GM12878 (cell line): ENCODE results near the gene ULK4. TPM values are rescaled to one million over a fixed set of nuclear protein-coding genes. Genes with fewer than 3 reads are reported as not detected.

Experiments used
- ATAC-seq: fragments of 200-7000 bp; cut with Tn5 transposase; 3 replicates; pipeline ENCODE4 v1.9.1; 2020; ENCODE audit warnings: mild to moderate bottlenecking, moderate library complexity
- BruUV-seq: library from RNA; stranded (reverse); fragments of 400-500 nt; replicated peaks from 2 replicates; lab custom pipeline; 2021; lab: Mats Ljungman, UMichigan
- CTCF ChIA-PET: fragments of 300-600 bp; sonication (Branson Sonifier 250); formaldehyde crosslinking; extraction: SDS; loops from one replicate; lab custom pipeline; 2021; ENCODE audit warnings: inconsistent platforms; lab: Yijun Ruan, JAX
- POLR2A ChIA-PET: fragments of 350-600 bp; formaldehyde crosslinking; extraction: SDS; loops from one replicate; lab custom pipeline; 2021; ENCODE audit warnings: inconsistent platforms; lab: Charles Lee
- RAD21 ChIA-PET: fragments of 300-600 bp; sonication (Branson Sonifier 250); formaldehyde crosslinking; loops from one replicate; lab custom pipeline; 2023; ENCODE audit warnings: antibody characterized with exemption; ENCODE audit not compliant: unreplicated experiment; lab: Charles Lee
- SMC1A ChIA-PET: fragments of 300-600 bp; sonication (Branson Sonifier 250); formaldehyde crosslinking; loops from one replicate; lab custom pipeline; 2023; ENCODE audit not compliant: unreplicated experiment, uncharacterized antibody; lab: Charles Lee
- DNase-seq: peaks from one replicate; pipeline ENCODE4 v3.0.0-alpha.2; 2011; ENCODE audit warnings: low read depth, low spot score
- FAIRE-seq: peaks from 3 replicates; lab custom pipeline; 2011; peaks lifted over from hg19 to GRCh38; lab: Jason Lieb, UNC
- H2AFZ ChIP-seq: 2 replicates; pipeline ENCODE4 v1.6.0; 2011; ENCODE audit warnings: low read depth, low read length, control low read depth; ENCODE audit not compliant: control insufficient read depth
- H3K27ac ChIP-seq: 2 replicates; pipeline ENCODE4 v1.5.1; 2011; ENCODE audit warnings: control low read depth; ENCODE audit not compliant: control insufficient read depth, insufficient read depth
- H3K27me3 ChIP-seq, 2 experiments: replicated peaks in 1 of 2; 2 replicates each; pipeline versions ENCODE4 v1.6.0 to v1.6.1; 2011; ENCODE audit warnings: low read length in 1 of 2; ENCODE audit not compliant: control insufficient read depth in 2 of 2, insufficient read depth in 2 of 2
- H3K36me3 ChIP-seq, 2 experiments: 2 replicates each; pipeline ENCODE4 v1.5.1; 2011; ENCODE audit warnings: low read length in 1 of 2; ENCODE audit not compliant: control insufficient read depth in 2 of 2, insufficient read depth in 2 of 2
- H3K4me1 ChIP-seq: 2 replicates; pipeline ENCODE4 v1.6.1; 2011; ENCODE audit warnings: mild to moderate bottlenecking, low read length, moderate library complexity, mixed read lengths; ENCODE audit not compliant: control insufficient read depth, insufficient read depth
- H3K4me2 ChIP-seq: 2 replicates; pipeline ENCODE4 v1.6.0; 2011; ENCODE audit warnings: control low read depth; ENCODE audit not compliant: control insufficient read depth, insufficient read depth
- H3K4me3 ChIP-seq: fragments of 200-600 bp; sonication (generic); 2 replicates; pipeline ENCODE4 v1.5.1; 2016
- H3K79me2 ChIP-seq: 2 replicates; pipeline ENCODE4 v1.6.0; 2011; ENCODE audit warnings: low read length; ENCODE audit not compliant: control insufficient read depth, insufficient read depth
- H3K9ac ChIP-seq: 2 replicates; pipeline ENCODE4 v1.8.0; 2011; ENCODE audit warnings: low read length, control low read depth, mixed read lengths; ENCODE audit not compliant: control insufficient read depth, insufficient read depth
- H3K9me3 ChIP-seq: replicated peaks from 3 replicates; pipeline ENCODE4 v1.5.1; 2011; ENCODE audit warnings: mild to moderate bottlenecking, low read length; ENCODE audit not compliant: control insufficient read depth, insufficient read depth
- H4K20me1 ChIP-seq: 2 replicates; pipeline ENCODE4 v1.6.0; 2011; ENCODE audit not compliant: control insufficient read depth, insufficient read depth
- ATF3 ChIP-seq: IDR thresholded peaks from 2 replicates; pipeline ENCODE4 v1.6.1; 2011; ENCODE audit warnings: low read depth, mild to moderate bottlenecking, low read length, moderate library complexity, borderline replicate concordance; ENCODE audit errors: extremely low read depth
- ATF7 ChIP-seq: fragments of 450-650 bp; IDR thresholded peaks from 2 replicates; pipeline ENCODE4 v1.6.1; 2016; ENCODE audit warnings: low read depth, mild to moderate bottlenecking
- ETV6 ChIP-seq, 2 experiments: fragments of 450-650 bp in 1 of 2; IDR thresholded peaks in 1 of 2; conservative IDR thresholded peaks in 1 of 2; 2 replicates each; pipeline ENCODE4 v1.6.1; 2014; ENCODE audit warnings: antibody characterized with exemption in 1 of 2, borderline replicate concordance in 1 of 2, low read depth in 1 of 2, mild to moderate bottlenecking in 1 of 2, moderate library complexity in 1 of 2
- HDAC2 ChIP-seq: fragments of 200-600 bp; sonication (generic); IDR thresholded peaks from 2 replicates; pipeline ENCODE4 v1.6.1; 2017
- KDM1A ChIP-seq: fragments of 200-600 bp; sonication (generic); IDR thresholded peaks from 2 replicates; pipeline ENCODE4 v1.6.1; 2016; ENCODE audit warnings: borderline replicate concordance
- MEF2B ChIP-seq: fragments of 450-650 bp; IDR thresholded peaks from 2 replicates; pipeline ENCODE4 v1.6.1; 2018; ENCODE audit warnings: mild to moderate bottlenecking, moderate library complexity; ENCODE audit not compliant: partially characterized antibody, poor library complexity, severe bottlenecking
- MXI1 ChIP-seq: fragments of 150-350 bp; IDR thresholded peaks from 2 replicates; pipeline ENCODE4 v1.6.1; 2011; ENCODE audit warnings: low read depth, mild to moderate bottlenecking, inconsistent platforms, low read length, improper control_type of control experiment
- NFXL1 ChIP-seq: fragments of 450-650 bp; IDR thresholded peaks from 2 replicates; pipeline ENCODE4 v1.6.1; 2017; ENCODE audit warnings: antibody characterized with exemption, mild to moderate bottlenecking, borderline replicate concordance
- PBX3 ChIP-seq: IDR thresholded peaks from 2 replicates; pipeline ENCODE4 v1.6.1; 2011; ENCODE audit warnings: mild to moderate bottlenecking, low read depth, low read length, moderate library complexity; ENCODE audit not compliant: insufficient replicate concordance
- ZBED1 ChIP-seq: IDR thresholded peaks from 2 replicates; pipeline ENCODE4 v1.6.1; 2016; ENCODE audit warnings: borderline replicate concordance
- ZNF384 ChIP-seq: IDR thresholded peaks from 2 replicates; pipeline ENCODE4 v1.6.1; 2012; ENCODE audit warnings: low read depth, mild to moderate bottlenecking, low read length, improper control_type of control experiment, borderline replicate concordance
- WGBS: methylation state at CpG from one replicate; pipeline ENCODE4 v1.1.6; 2016; ENCODE audit warnings: low lambda C conversion rate; ENCODE audit not compliant: insufficient replicate concordance, insufficient coverage; ENCODE audit errors: missing lambda C conversion rate; 5-methylcytosine and 5-hydroxymethylcytosine counted together
- in situ Hi-C: fragments of 300-500 bp; cut with MboI; formaldehyde crosslinking; loops from 9 replicates; pipeline ENCODE4 v1.14.3; 2018; ENCODE audit warnings: mixed read lengths
- intact Hi-C: fragments of 100-400 bp; cut with micrococcal nuclease; formaldehyde crosslinking; loops from one replicate; pipeline ENCODE4 v1.14.2; 2022; ENCODE audit not compliant: unreplicated experiment
- polyA plus RNA-seq, 11 experiments: library from polyadenylated mRNA; depleted of rRNA in 4 of 11; unstranded in 6 of 11; stranded (reverse) in 5 of 11; fragments of >200 nt; fragmentation: Nextera tagmentation in 4 of 11; fragmentation: Illumina TruSeq in 1 of 11; extraction: Ambion mirVana in 4 of 11; extraction: Trizol in 1 of 11; gene quantifications; 1 replicate in 1 of 11; 2 replicates in 10 of 11; pipeline versions ENCODE4 v1.2.1 to v1.2.3, GENCODE V29; 2011 to 2016; ENCODE audit warnings: inconsistent platforms in 2 of 11, missing spikeins in 2 of 11, low read depth in 1 of 11
- total RNA-seq, 4 experiments: library from RNA; depleted of rRNA in 3 of 4; stranded (reverse); fragments of >200 nt in 3 of 4; fragmentation: Illumina TruSeq in 1 of 4; extraction: Trizol in 1 of 4; gene quantifications; 2 replicates each; pipeline versions ENCODE4 v1.2.1 to v1.2.3, GENCODE V29; 2013 to 2021
- TF ChIP-seq, protein P1 (sequence below): fragments of 450-650 bp; IDR thresholded peaks from 2 replicates; pipeline ENCODE4 v1.6.1; 2016; ENCODE audit warnings: mild to moderate bottlenecking
- TF ChIP-seq, protein P2 (sequence below): IDR thresholded peaks from 2 replicates; pipeline ENCODE4 v1.6.1; 2012; ENCODE audit warnings: mild to moderate bottlenecking, low read depth, low read length

Gene ULK4
- total and polyA plus RNA-seq, 10 of the 15 experiments (the other 5 are each of a cell fraction or from before 2014, with no cell fraction given) = 3.5 to 7.6 (median 6.3) TPM

DNA sequence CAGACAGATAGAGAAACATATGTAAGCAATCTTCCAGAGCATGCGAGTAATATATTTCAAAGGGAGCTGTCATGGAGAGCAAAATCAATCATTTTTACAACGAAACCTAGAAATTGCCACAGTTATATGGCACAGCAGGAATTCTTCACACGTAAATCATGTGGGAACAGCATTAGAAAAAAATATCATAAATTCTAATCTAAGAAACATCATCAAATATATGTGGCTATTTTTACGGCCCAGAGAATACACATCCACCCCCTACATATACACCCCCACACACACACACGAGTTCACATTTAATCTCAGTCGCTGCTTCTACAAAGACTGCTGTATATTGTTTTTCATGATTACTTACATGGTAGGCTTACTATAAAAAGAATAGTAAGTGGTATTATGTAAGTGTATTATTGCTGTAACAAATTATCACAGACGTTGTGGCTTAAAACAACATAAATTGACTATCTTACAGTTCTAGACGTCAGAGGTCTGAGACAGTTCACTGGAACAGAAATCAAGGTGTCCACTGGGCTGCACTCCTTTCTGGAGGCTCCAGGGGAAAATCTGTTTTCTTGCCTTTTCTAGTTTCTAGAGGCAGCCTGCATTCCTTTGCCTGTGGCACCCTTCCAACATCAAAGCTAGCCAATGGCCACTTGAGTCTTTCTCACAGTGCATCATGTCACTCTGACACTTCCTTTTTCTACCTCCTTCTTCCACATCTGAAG is 363.3 kb downstream of the ULK4 start (continued):
- TF ChIP-seq, protein P1, sequence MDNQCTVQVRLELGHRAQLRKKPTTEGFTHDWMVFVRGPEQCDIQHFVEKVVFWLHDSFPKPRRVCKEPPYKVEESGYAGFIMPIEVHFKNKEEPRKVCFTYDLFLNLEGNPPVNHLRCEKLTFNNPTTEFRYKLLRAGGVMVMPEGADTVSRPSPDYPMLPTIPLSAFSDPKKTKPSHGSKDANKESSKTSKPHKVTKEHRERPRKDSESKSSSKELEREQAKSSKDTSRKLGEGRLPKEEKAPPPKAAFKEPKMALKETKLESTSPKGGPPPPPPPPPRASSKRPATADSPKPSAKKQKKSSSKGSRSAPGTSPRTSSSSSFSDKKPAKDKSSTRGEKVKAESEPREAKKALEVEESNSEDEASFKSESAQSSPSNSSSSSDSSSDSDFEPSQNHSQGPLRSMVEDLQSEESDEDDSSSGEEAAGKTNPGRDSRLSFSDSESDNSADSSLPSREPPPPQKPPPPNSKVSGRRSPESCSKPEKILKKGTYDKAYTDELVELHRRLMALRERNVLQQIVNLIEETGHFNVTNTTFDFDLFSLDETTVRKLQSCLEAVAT = no peak
- no peak for TF ChIP-seq ETV6 (conservative IDR thresholded peaks at IDR 0.05 in 1 of 2, IDR thresholded peaks at IDR 0.05 in 1 of 2; ENCODE audit: borderline replicate concordance in 1 of 2, low read depth in 1 of 2)
- TF ChIP-seq NFXL1 = no peak
- TF ChIP-seq MEF2B = no peak
- no peak for TF ChIP-seq MXI1

DNA sequence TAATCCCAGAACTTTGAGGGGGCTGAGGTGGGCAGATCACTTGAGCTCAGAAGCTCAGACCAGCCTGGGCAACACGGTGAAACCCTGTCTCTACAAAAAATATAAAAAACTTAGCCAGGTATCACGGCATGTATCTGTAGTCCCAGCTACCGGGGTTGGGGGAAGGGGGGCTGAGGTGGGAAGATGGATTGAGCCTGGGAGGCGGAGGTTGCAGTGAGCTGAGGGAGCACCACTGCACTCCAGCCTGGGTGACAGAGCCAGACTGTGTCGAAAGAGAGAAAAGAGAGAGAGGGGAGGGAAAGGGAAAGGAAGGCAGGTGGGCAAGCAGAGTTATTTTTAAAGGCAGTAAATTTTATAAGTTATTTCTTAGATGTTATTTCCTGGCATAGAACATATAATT is 368.1 kb downstream of the ULK4 start:
- ATAC-seq (no peak), DNase-seq (no peak), FAIRE-seq (no peak)
- H3K79me2 ChIP-seq = no peaks in the 10 kb centered on the region
- SMC1A ChIA-PET = no interaction called here
- RAD21 ChIA-PET = no interaction called here
- H3K4me3 ChIP-seq = no peak overlapping the region
- intact Hi-C loops = no loop called here
- WGBS = 77% methylated on average over 5 of the region's 5 CpGs
- in situ Hi-C loops = no loop called here
- H3K9ac ChIP-seq = no peak overlapping the region
- POLR2A ChIA-PET = interaction anchor here (0.6 kb wide), 1 partner anchor 585 kb away, joined by 3 read pairs; no protein-coding TSS in a partner anchor
- no TSS peak for BruUV-seq
- no peaks in the 10 kb centered on the region for H3K27me3 ChIP-seq
- no peak overlapping the region for H3K27ac ChIP-seq
- CTCF ChIA-PET = no interaction called here
- H4K20me1 ChIP-seq = no peaks in the 10 kb centered on the region
- H3K4me2 ChIP-seq = no peak overlapping the region
- no peak overlapping the region for H2AFZ ChIP-seq
- no peaks in the 10 kb centered on the region for H3K36me3 ChIP-seq
- no peaks in the 10 kb centered on the region for H3K9me3 ChIP-seq
- H3K4me1 ChIP-seq = no peaks in the 10 kb centered on the region
- TF ChIP-seq PBX3 (no peak), HDAC2 (no peak), ATF3 (no peak), ZNF384 (no peak), KDM1A (no peak), ZBED1 (no peak), ATF7 (no peak)
- TF ChIP-seq, protein P2, sequence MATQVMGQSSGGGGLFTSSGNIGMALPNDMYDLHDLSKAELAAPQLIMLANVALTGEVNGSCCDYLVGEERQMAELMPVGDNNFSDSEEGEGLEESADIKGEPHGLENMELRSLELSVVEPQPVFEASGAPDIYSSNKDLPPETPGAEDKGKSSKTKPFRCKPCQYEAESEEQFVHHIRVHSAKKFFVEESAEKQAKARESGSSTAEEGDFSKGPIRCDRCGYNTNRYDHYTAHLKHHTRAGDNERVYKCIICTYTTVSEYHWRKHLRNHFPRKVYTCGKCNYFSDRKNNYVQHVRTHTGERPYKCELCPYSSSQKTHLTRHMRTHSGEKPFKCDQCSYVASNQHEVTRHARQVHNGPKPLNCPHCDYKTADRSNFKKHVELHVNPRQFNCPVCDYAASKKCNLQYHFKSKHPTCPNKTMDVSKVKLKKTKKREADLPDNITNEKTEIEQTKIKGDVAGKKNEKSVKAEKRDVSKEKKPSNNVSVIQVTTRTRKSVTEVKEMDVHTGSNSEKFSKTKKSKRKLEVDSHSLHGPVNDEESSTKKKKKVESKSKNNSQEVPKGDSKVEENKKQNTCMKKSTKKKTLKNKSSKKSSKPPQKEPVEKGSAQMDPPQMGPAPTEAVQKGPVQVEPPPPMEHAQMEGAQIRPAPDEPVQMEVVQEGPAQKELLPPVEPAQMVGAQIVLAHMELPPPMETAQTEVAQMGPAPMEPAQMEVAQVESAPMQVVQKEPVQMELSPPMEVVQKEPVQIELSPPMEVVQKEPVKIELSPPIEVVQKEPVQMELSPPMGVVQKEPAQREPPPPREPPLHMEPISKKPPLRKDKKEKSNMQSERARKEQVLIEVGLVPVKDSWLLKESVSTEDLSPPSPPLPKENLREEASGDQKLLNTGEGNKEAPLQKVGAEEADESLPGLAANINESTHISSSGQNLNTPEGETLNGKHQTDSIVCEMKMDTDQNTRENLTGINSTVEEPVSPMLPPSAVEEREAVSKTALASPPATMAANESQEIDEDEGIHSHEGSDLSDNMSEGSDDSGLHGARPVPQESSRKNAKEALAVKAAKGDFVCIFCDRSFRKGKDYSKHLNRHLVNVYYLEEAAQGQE = no peak
